NCI-H2171 treated with DMSO at 0.1 percent for 48 hours (cell line): Measurements from ENCODE around the gene ACOT8.
"Not testable (repeated sequence)": the region's sequence is repeated elsewhere in the genome, so short reads cannot be mapped to it uniquely, and the experiment has no call there.

Source experiments
- DNase-seq: peaks from one replicate; lab custom pipeline; 2025; lab: John Stamatoyannopoulos, UW

Gene ACOT8

GRCh38 chr20:45827030-45827652, 30.1 kb downstream of the ACOT8 start, which contains the start of gene TNNC2:
TSS of gene TNNC2 (minus strand) at chr20:45827312. CDS start at chr20:45827248, 64 bp downstream.
- no peak for DNase-seq

- DNase-seq = peak; percentile 86
These were observed 30.7 kb downstream of the ACOT8 start for GRCh38 chr20:45826381-45827019.

GRCh38 chr20:45823949-45824835, 33.0 kb downstream of the ACOT8 start:
- no peak for DNase-seq

- DNase-seq = peak; percentile 84
These were observed 34.3 kb downstream of the ACOT8 start for GRCh38 chr20:45822857-45823256.

GRCh38 chr20:45821947-45822346, 35.2 kb downstream of the ACOT8 start:
- peak; percentile 37 for DNase-seq

GRCh38 chr20:45819466-45819865, 37.7 kb downstream of the ACOT8 start:
- no peak for DNase-seq

- no peak for DNase-seq
These were observed 39.0 kb downstream of the ACOT8 start for GRCh38 chr20:45818239-45818638.

- no peak for DNase-seq
These were observed 39.6 kb downstream of the ACOT8 start for GRCh38 chr20:45817376-45818194.

GRCh38 chr20:45816951-45817350, 40.2 kb downstream of the ACOT8 start:
- DNase-seq = no peak

GRCh38 chr20:45814314-45814713, 42.9 kb downstream of the ACOT8 start:
- DNase-seq = no peak

- no peak for DNase-seq
These were observed 43.7 kb downstream of the ACOT8 start for GRCh38 chr20:45813489-45813888.

- no peak for DNase-seq
These were observed 44.2 kb downstream of the ACOT8 start for GRCh38 chr20:45813006-45813340.

- peak; percentile 100 for DNase-seq
These were observed 44.8 kb downstream of the ACOT8 start, which contains the start of gene UBE2C for GRCh38 chr20:45812157-45813005. TSS of gene UBE2C (plus strand) at chr20:45812644. CDS start at chr20:45812696, 52 bp downstream.

GRCh38 chr20:45810191-45810970, 46.8 kb downstream of the ACOT8 start:
- DNase-seq = no peak

- DNase-seq = no peak
These were observed 55.3 kb downstream of the ACOT8 start for GRCh38 chr20:45801851-45802250.

GRCh38 chr20:45798935-45799642, 58.1 kb downstream of the ACOT8 start:
- peak; percentile 71 for DNase-seq

- not testable (repeated sequence) for DNase-seq
These were observed 59.2 kb downstream of the ACOT8 start for GRCh38 chr20:45797955-45798354.

- not testable (repeated sequence) for DNase-seq
These were observed 59.7 kb downstream of the ACOT8 start for GRCh38 chr20:45797510-45797909.

GRCh38 chr20:45796337-45797065, 60.7 kb downstream of the ACOT8 start:
- no peak for DNase-seq
